C4-2B (cell line): ENCODE results near the gene NSD1.
A peak's percentile ranks its signal among the peaks of the same experiment; 100 is the strongest.

Source experiments
- H3K27ac ChIP-seq: fragments of 450-650 bp; 2 replicates; pipeline ENCODE4 v1.5.1; 2017
- CTCF ChIP-seq: fragments of 450-650 bp; conservative IDR thresholded peaks from 2 replicates; pipeline ENCODE4 v1.5.1; 2017; ENCODE audit warnings: mild to moderate bottlenecking
- ZFX ChIP-seq: fragments of 450-650 bp; IDR thresholded peaks from 2 replicates; pipeline ENCODE4 v1.6.1; 2017

The NSD1 gene

GRCh38 chr5:177334155-177334551 is 200.6 kb downstream of the NSD1 start:
- no peak overlapping the region for H3K27ac ChIP-seq
- TF ChIP-seq ZFX: no peak
- no peak for TF ChIP-seq CTCF

GRCh38 chr5:177334781-177335700 is 201.5 kb downstream of the NSD1 start:
- TF ChIP-seq ZFX (no peak), CTCF (no peak)

GRCh38 chr5:177335701-177336065 is 202.1 kb downstream of the NSD1 start:
- no peak for TF ChIP-seq CTCF
- TF ChIP-seq ZFX: no peak
- no peak overlapping the region for H3K27ac ChIP-seq

More at GRCh38 chr5:177334781-177335700, 201.5 kb downstream of the NSD1 start:
- no peak overlapping the region for H3K27ac ChIP-seq

GRCh38 chr5:177336112-177336511 is 202.5 kb downstream of the NSD1 start:
- TF ChIP-seq CTCF: no peak
- H3K27ac ChIP-seq: no peak overlapping the region

- no peak for TF ChIP-seq CTCF
- no peak for TF ChIP-seq ZFX
- no peak overlapping the region for H3K27ac ChIP-seq
Observed at GRCh38 chr5:177336603-177337494, 203.3 kb downstream of the NSD1 start.

- H3K27ac ChIP-seq: peak overlapping the region; percentile 37
- no peak for TF ChIP-seq ZFX
- TF ChIP-seq CTCF: no peak
Observed at GRCh38 chr5:177338251-177339106, 204.9 kb downstream of the NSD1 start.
